Posterior cingulate gyrus (tissue), 11 donors: ENCODE measurements around the gene TMEM72.
A peak's percentile ranks its signal among the peaks of the same experiment; 100 is the strongest.

Source experiments
- DNase-seq, 10 donors: peaks; one replicate each; pipeline versions ENCODE4 v3.0.0 to v3.0.0-alpha.2; 2020 to 2021; ENCODE audit warnings: mixed read lengths in 3 of 10
- intact Hi-C: fragments of 100-400 bp; cut with DNase I; formaldehyde crosslinking; loops from one replicate; pipeline ENCODE4 v1.15.1; 2023

TMEM72 gene

GRCh38 chr10:44913350-44914081 lies 2.4 kb downstream of the TMEM72 start:
- intact Hi-C loops = no loop called here
- DNase-seq = no peak

GRCh38 chr10:44914891-44915290 lies 3.8 kb downstream of the TMEM72 start:
- DNase-seq = no peak
- intact Hi-C loops = no loop called here

- no peak for DNase-seq
- intact Hi-C loops = no loop called here
Measured at GRCh38 chr10:44916429-44916828, 5.3 kb downstream of the TMEM72 start.

- DNase-seq = no peak
- intact Hi-C loops = no loop called here
Measured at GRCh38 chr10:44917848-44918247, 6.7 kb downstream of the TMEM72 start.

- no peak for DNase-seq
- intact Hi-C loops = no loop called here
Measured at GRCh38 chr10:44920252-44920651, 9.1 kb downstream of the TMEM72 start.

- no peak for DNase-seq
- intact Hi-C loops = no loop called here
Measured at GRCh38 chr10:44921061-44921460, 9.9 kb downstream of the TMEM72 start.

GRCh38 chr10:44921506-44921905 lies 10.4 kb downstream of the TMEM72 start:
- no peak for DNase-seq
- intact Hi-C loops = no loop called here

- DNase-seq = no peak
- intact Hi-C loops = no loop called here
Measured at GRCh38 chr10:44922021-44922420, 10.9 kb downstream of the TMEM72 start.

- no peak for DNase-seq
- intact Hi-C loops = no loop called here
Measured at GRCh38 chr10:44922796-44923545, 11.8 kb downstream of the TMEM72 start.

GRCh38 chr10:44923611-44924010 lies 12.5 kb downstream of the TMEM72 start:
- intact Hi-C loops = no loop called here
- DNase-seq = no peak

- no peak for DNase-seq
- intact Hi-C loops = no loop called here
Measured at GRCh38 chr10:44924261-44925040, 13.3 kb downstream of the TMEM72 start.

- intact Hi-C loops = no loop called here
Measured at GRCh38 chr10:44925224-44925623, 14.1 kb downstream of the TMEM72 start.

GRCh38 chr10:44925811-44926750 lies 14.9 kb downstream of the TMEM72 start:
- no peak for DNase-seq
- intact Hi-C loops = no loop called here

More at GRCh38 chr10:44925224-44925623, 14.1 kb downstream of the TMEM72 start:
- no peak for DNase-seq

- DNase-seq = no peak
- intact Hi-C loops = no loop called here
Measured at GRCh38 chr10:44926751-44927351, 15.7 kb downstream of the TMEM72 start.

- intact Hi-C loops = no loop called here
Measured at GRCh38 chr10:44927352-44927751, 16.2 kb downstream of the TMEM72 start.

GRCh38 chr10:44928462-44928861 lies 17.3 kb downstream of the TMEM72 start:
- DNase-seq = no peak
- intact Hi-C loops = no loop called here

More at GRCh38 chr10:44927352-44927751, 16.2 kb downstream of the TMEM72 start:
- DNase-seq = no peak

GRCh38 chr10:44929356-44930255 lies 18.5 kb downstream of the TMEM72 start:
- intact Hi-C loops = no loop called here
- DNase-seq = no peak

- peak in 1 of 10 donors; percentile 57 for DNase-seq
- intact Hi-C loops = no loop called here
Measured at GRCh38 chr10:44930904-44931620, 19.9 kb downstream of the TMEM72 start.
